K562 (cell line): ENCODE results near the gene RSBN1L. TPM values are rescaled to one million over a fixed set of nuclear protein-coding genes. Genes with fewer than 3 reads are reported as not detected.

Experiments used
- AFF4 ChIP-seq: sonication (generic); formaldehyde crosslinking; IDR thresholded peaks from 2 replicates; pipeline ENCODE4 v1.8.0; 2023; ENCODE audit warnings: mild to moderate bottlenecking, missing genetic modification reagents
- BRF2 ChIP-seq: IDR thresholded peaks from 3 replicates; pipeline ENCODE4 v1.6.1; 2011; ENCODE audit warnings: borderline replicate concordance, mild to moderate bottlenecking; ENCODE audit not compliant: insufficient read length, insufficient read depth
- CBFA2T2 ChIP-seq: fragments of 450-650 bp; conservative IDR thresholded peaks from 2 replicates; pipeline ENCODE4 v1.6.1; 2017; ENCODE audit warnings: mild to moderate bottlenecking
- CTCF ChIP-seq, 3 experiments: IDR thresholded peaks in 2 of 3; conservative IDR thresholded peaks in 1 of 3; 2 replicates each; pipeline ENCODE4 v1.5.1; 2011 to 2012; ENCODE audit warnings: low read length in 3 of 3, mild to moderate bottlenecking in 3 of 3, control low read depth in 2 of 3, improper control_type of control experiment in 1 of 3, inconsistent platforms in 1 of 3, low read depth in 1 of 3, mixed read lengths in 1 of 3, moderate library complexity in 1 of 3; ENCODE audit not compliant: insufficient read depth in 2 of 3
- GTF2E2 ChIP-seq: fragments of 200-800 bp; sonication (Bioruptor generic); IDR thresholded peaks from 2 replicates; pipeline ENCODE4 v1.6.1; 2016; ENCODE audit warnings: missing genetic modification characterization, missing compliant biosample characterization
- HMG20B ChIP-seq: fragments of 250-450 bp; sonication (Bioruptor Pico); IDR thresholded peaks from 2 replicates; pipeline ENCODE4 v1.5.0; 2021; ENCODE audit warnings: mild to moderate bottlenecking
- SMAD3 ChIP-seq: fragments of 450-650 bp; formaldehyde crosslinking; conservative IDR thresholded peaks from 2 replicates; pipeline ENCODE4 v1.4.0; 2020; ENCODE audit warnings: mild to moderate bottlenecking
- ZNF639 ChIP-seq, 2 experiments: fragments of 200-800 bp in 1 of 2; sonication (Bioruptor generic) in 1 of 2; sonication (generic) in 1 of 2; formaldehyde crosslinking in 1 of 2; IDR thresholded peaks in 1 of 2; conservative IDR thresholded peaks in 1 of 2; 2 replicates each; pipeline versions ENCODE4 v1.5.0 to v1.6.1; 2016 to 2020; ENCODE audit warnings: missing compliant biosample characterization in 1 of 2, missing genetic modification characterization in 1 of 2, missing genetic modification reagents in 1 of 2
- ZNF668 ChIP-seq: fragments of 250-450 bp; sonication (Bioruptor Pico); IDR thresholded peaks from 2 replicates; pipeline ENCODE4 v1.8.0; 2022; ENCODE audit warnings: mild to moderate bottlenecking, inconsistent platforms
- ZNF717 ChIP-seq: fragments of 250-450 bp; sonication (Bioruptor Pico); IDR thresholded peaks from 2 replicates; pipeline ENCODE4 v1.5.0; 2021
- polyA plus RNA-seq, 8 experiments: library from polyadenylated mRNA; depleted of rRNA in 4 of 8; stranded (reverse) in 5 of 8; unstranded in 3 of 8; fragments of >200 nt; fragmentation: Nextera tagmentation in 2 of 8; fragmentation: Illumina TruSeq in 1 of 8; extraction: Ambion mirVana in 2 of 8; extraction: Trizol in 1 of 8; gene quantifications; 2 replicates each; pipeline versions ENCODE4 v1.2.1 to v1.2.3, GENCODE V29; 2011 to 2014; ENCODE audit warnings: inconsistent platforms in 1 of 8, missing spikeins in 1 of 8
- total RNA-seq, 7 experiments: library from RNA; depleted of rRNA in 6 of 7; stranded (reverse); fragments of >200 nt in 6 of 7; fragmentation: Illumina TruSeq in 2 of 7; extraction: Trizol in 2 of 7; gene quantifications; 2 replicates each; pipeline versions ENCODE4 v1.2.1 to v1.2.3, GENCODE V29; 2011 to 2021; ENCODE audit warnings: low replicate concordance in 1 of 7

The RSBN1L gene
- total and polyA plus RNA-seq, 9 of the 15 experiments (the other 6 are each of a cell fraction or from before 2014, with no cell fraction given), result 6.2 to 35.2 (median 20.1) TPM

- TF ChIP-seq AFF4 (CRISPR knock-in tag) (no peak), CTCF (IDR thresholded peaks at IDR 0.05 in 2 of 3, conservative IDR thresholded peaks at IDR 0.05 in 1 of 3; ENCODE audit: insufficient read depth in 2 of 3, low read depth in 1 of 3, low read length in 3 of 3) (no peak), CBFA2T2 (peak; percentile 52), GTF2E2 (tag) (no peak; the same call in 1 of the 2 replicates), ZNF668 (CRISPR knock-in tag) (no peak), HMG20B (CRISPR knock-in tag) (no peak), ZNF717 (no peak), BRF2 (no peak), ZNF639 (CRISPR knock-in tag; conservative IDR thresholded peaks at IDR 0.05 in 1 of 2, IDR thresholded peaks at IDR 0.05 in 1 of 2) (0 out of 4 replicates have a peak, but pooled peaks of 1 of the 2 experiments have one; percentile 23), SMAD3 (CRISPR knock-in tag) (0 out of 2 replicates have a peak, but pooled peaks have one; percentile 14)
Observed at GRCh38 chr7:77800158-77800557, 103.9 kb downstream of the RSBN1L start (continued).
